ENCODE results near the gene TBRG4. TPM values are rescaled to one million over a fixed set of nuclear protein-coding genes. Genes with fewer than 3 reads are reported as not detected.
A peak's percentile ranks its signal among the peaks of the same experiment; 100 is the strongest.

The TBRG4 gene
- total RNA-seq, 1 experiment from 2014 or later, result 127 TPM

DNA sequence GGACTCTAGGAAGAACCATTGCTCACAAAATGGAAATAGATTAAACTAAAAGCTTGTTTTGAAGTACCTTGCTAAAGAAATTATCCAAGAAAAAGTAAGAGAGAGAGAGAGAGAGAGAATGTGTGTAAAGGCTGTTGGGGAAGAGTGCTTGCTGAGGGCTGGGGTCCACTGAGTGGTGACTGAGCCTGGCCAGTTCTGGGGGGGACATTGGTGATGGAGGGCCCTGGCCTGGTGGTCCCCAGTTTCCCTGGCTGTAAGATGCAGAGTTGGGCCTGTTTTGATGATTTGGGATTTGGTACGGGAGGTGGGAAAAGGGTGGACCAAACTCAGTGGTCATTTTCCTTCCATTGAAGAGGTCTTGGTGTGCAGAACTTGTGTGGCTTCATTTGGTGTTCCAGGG, 47.0 kb upstream of the TBRG4 start:
- Histone ChIP-seq H3K4ac (ENCODE audit: low read depth, low read length) (no peak overlapping the region), H4K20me1 (ENCODE audit: control insufficient read depth, insufficient read depth, insufficient read length) (no peaks in the 10 kb centered on the region), H2BK20ac (ENCODE audit: low read depth, low read length, poor library complexity, severe bottlenecking) (no peak overlapping the region), H3K23me2 (ENCODE audit: insufficient read length, low read depth, low read length, poor library complexity, severe bottlenecking) (peaks cover 2% of the 10 kb centered on the region), H3K9ac (ENCODE audit: extremely low read depth, insufficient read length, low read length) (no peak overlapping the region), H3K79me2 (ENCODE audit: insufficient read depth, low read length) (no peaks in the 10 kb centered on the region), H3K27me3 (ENCODE audit: insufficient read depth, low read length) (peaks cover 10% of the 10 kb centered on the region; the same call in 1 of the 2 replicates), H3K9me3 (ENCODE audit: control insufficient read depth, low read depth, low read length) (no peaks in the 10 kb centered on the region), H3K56ac (ENCODE audit: insufficient read length, low read depth, low read length) (no peak overlapping the region), H3T11ph (ENCODE audit: low read length) (no peak overlapping the region), H2BK12ac (ENCODE audit: insufficient read length, low read depth, low read length) (no peak overlapping the region), H3K4me1 (ENCODE audit: insufficient read depth, low read length) (no peaks in the 10 kb centered on the region), H4K91ac (ENCODE audit: insufficient read length, low read depth, low read length) (no peak overlapping the region), H3K14ac (ENCODE audit: insufficient read depth, low read length) (no peak overlapping the region), H2BK5ac (ENCODE audit: insufficient read length, low read length) (no peak overlapping the region), H3K18ac (ENCODE audit: insufficient read length, low read depth, low read length) (no peak overlapping the region), H3K27ac (ENCODE audit: insufficient read length, low read depth, low read length) (no peak overlapping the region), H3K79me1 (ENCODE audit: insufficient read depth, low read depth, low read length, poor library complexity, severe bottlenecking) (no peaks in the 10 kb centered on the region), H2AK5ac (ENCODE audit: insufficient read length, low read length) (no peak overlapping the region), H4K8ac (replicated peaks; ENCODE audit: insufficient read length, low read depth, low read length) (no peak overlapping the region), H3K23ac (ENCODE audit: insufficient read length, low read depth, low read length) (no peak overlapping the region), H2BK15ac (ENCODE audit: low read depth, low read length) (no peak overlapping the region), H4K5ac (ENCODE audit: insufficient read length, low read depth, low read length) (no peak overlapping the region), H2BK120ac (ENCODE audit: low read depth, low read length, poor library complexity, severe bottlenecking) (no peak overlapping the region), H2AFZ (ENCODE audit: low read length) (no peak overlapping the region), H3K4me2 (ENCODE audit: insufficient read depth, insufficient read length, low read length) (no peak overlapping the region)
- Mint-ChIP-seq H3K27ac (no peak overlapping the region), H3K4me3 (peak overlapping the region; percentile 54 to 72), H3K27me3 (ENCODE audit: low read depth) (peaks cover 45% of the 10 kb centered on the region), H3K9me3 (no peaks in the 10 kb centered on the region; a peak in 1 of 5 replicates), H3K36me3 (ENCODE audit: insufficient read depth in 1 of 3, low read depth in 3 of 3) (no peaks in the 10 kb centered on the region; a peak in 1 of 7 replicates), H3K4me1 (peaks cover 15 to 16% of the 10 kb centered on the region in 2 experiments)
- no peak for DNase-seq
- TF ChIP-seq, protein P1, sequence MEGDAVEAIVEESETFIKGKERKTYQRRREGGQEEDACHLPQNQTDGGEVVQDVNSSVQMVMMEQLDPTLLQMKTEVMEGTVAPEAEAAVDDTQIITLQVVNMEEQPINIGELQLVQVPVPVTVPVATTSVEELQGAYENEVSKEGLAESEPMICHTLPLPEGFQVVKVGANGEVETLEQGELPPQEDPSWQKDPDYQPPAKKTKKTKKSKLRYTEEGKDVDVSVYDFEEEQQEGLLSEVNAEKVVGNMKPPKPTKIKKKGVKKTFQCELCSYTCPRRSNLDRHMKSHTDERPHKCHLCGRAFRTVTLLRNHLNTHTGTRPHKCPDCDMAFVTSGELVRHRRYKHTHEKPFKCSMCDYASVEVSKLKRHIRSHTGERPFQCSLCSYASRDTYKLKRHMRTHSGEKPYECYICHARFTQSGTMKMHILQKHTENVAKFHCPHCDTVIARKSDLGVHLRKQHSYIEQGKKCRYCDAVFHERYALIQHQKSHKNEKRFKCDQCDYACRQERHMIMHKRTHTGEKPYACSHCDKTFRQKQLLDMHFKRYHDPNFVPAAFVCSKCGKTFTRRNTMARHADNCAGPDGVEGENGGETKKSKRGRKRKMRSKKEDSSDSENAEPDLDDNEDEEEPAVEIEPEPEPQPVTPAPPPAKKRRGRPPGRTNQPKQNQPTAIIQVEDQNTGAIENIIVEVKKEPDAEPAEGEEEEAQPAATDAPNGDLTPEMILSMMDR (conservative IDR thresholded peaks at IDR 0.05), result no peak
- WGBS (ENCODE audit: extremely low coverage, insufficient read length, low lambda C conversion rate), result no CpG with 5 or more reads among the region's 1 CpG

All from H9 (cell line).